PFSK-1 (cell line): ENCODE measurements around the gene TMEM132D.

ENCODE experiments used
- FOXP2 ChIP-seq: optimal IDR thresholded peaks from 2 replicates; pipeline ENCODE3; 2011; ENCODE audit warnings: borderline replicate concordance, control low read depth, inconsistent platforms; ENCODE audit not compliant: insufficient read depth; ENCODE audit errors: extremely low read length, extremely low read depth
- POLR2AphosphoS5 ChIP-seq: IDR thresholded peaks from 2 replicates; pipeline ENCODE4 v1.6.1; 2012; ENCODE audit warnings: low read depth, mild to moderate bottlenecking, control low read depth, low read length, moderate library complexity
- REST ChIP-seq, 2 experiments: IDR thresholded peaks; 2 replicates each; pipeline versions ENCODE4 v1.6.1 to v1.8.0; 2011 to 2012; ENCODE audit warnings: low read depth in 2 of 2, low read length in 2 of 2, control low read depth in 1 of 2, inconsistent platforms in 1 of 2, mild to moderate bottlenecking in 1 of 2, moderate library complexity in 1 of 2; ENCODE audit not compliant: insufficient read depth in 1 of 2
- SIN3A ChIP-seq: IDR thresholded peaks from 2 replicates; pipeline ENCODE4 v1.6.1; 2012; ENCODE audit warnings: mild to moderate bottlenecking, low read length, moderate library complexity, borderline replicate concordance; ENCODE audit not compliant: insufficient read depth
- TAF1 ChIP-seq: IDR thresholded peaks from 2 replicates; pipeline ENCODE4 v1.6.1; 2012; ENCODE audit warnings: low read length, control low read depth, borderline replicate concordance; ENCODE audit not compliant: insufficient read depth

DNA sequence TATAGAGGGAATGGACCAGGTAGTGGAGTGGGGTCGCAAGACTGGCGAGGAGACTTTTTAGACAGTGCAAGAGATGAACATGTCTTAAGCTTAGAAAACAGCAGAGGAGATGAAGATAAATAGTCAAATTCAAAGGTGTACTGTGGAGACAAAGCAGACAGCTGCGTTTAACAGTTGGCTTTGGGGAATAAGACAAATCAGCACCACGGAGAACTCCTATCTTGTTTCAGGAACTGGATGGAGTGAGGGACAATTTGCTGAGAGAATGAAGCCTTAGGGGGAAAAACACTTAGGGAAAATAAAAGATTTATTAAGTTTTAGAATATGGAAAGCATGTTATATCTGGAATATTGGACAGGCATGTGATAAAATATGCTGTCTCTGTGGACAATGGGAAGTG lies 591.8 kb downstream of the TMEM132D start:
- no peak for TF ChIP-seq POLR2AphosphoS5
- TF ChIP-seq TAF1: no peak
- TF ChIP-seq FOXP2: no peak
- no peak for TF ChIP-seq SIN3A
- peak in 1 of 2 experiments; percentile 81; a peak in 2 of 4 replicates for TF ChIP-seq REST (IDR thresholded peaks at IDR 0.05; ENCODE audit: insufficient read depth in 1 of 2, low read depth in 2 of 2, low read length in 2 of 2)
